NCI-H146 (cell line): ENCODE measurements around the gene CTSD.
"Not testable (repeated sequence)": the region's sequence is repeated elsewhere in the genome, so short reads cannot be mapped to it uniquely, and the experiment has no call there.

ENCODE experiments used
- DNase-seq: peaks from one replicate; lab custom pipeline; 2025; lab: John Stamatoyannopoulos, UW

The CTSD gene

DNA sequence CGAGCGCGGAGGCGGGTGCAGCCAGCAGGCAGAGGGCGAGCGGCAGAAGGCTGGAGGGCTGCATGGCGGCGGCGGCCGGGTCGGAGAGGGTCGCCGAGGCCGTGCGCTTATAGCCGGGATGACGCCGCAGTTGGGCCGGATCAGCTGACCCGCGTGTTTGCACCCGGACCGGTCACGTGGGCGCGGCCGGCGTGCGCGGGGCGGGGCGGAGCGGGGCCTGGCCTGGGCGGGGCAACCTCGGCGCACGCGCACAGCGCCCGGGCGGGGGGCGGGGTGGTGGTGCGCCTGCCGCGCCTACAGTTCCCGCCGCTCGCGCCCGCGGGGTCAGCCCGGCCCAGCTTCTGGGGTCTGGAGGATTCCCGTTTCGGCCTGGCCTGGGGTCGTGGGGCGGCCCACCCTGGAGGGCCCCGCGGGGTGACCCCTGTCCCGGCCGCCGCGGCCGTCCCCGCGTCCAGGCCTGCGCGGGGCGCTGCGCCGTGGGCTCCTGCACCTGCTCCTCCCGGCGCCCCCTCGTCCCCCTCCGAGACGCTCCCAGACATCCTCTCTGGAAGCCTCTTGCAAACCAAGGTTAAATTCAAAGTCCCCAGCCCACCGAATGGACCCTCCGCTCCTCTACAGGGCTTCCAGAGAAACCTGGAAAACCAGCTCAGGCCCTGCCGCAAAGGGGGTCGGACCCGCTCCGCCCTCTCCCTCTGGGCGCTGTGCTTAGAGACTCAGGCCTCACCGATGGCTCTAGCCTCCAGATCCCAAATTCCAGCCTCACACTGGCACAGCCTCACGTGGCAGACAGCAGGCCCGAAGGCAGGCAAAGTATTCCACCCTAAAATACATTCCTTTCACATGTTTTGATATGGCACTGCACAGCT is at the start of gene CTSD:
CTSD (minus strand) TSS at position 132 of the 866 bp plus-strand sequence; CDS start at position 64, 68 bp downstream.
- peak; percentile 78 for DNase-seq

DNA sequence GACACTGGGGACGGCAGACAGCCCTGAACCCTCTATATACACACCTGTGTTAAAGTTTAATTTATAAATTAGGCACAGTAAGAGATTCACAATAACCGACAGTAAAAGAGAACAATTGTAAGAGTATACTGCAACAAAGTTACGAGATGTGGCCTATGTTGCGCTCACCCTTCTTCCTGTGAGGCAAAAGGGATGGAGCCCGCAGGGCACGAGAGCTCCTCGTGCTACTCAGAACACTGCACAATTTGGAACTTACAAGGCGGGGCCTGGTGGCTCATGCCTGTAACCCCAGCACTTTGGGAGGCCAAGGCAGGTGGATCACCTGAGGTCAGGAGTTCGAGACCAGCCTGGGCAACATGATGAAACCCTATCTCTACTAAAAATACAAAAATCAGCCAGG is 49.6 kb upstream of the CTSD start:
- not testable (repeated sequence) for DNase-seq

DNA sequence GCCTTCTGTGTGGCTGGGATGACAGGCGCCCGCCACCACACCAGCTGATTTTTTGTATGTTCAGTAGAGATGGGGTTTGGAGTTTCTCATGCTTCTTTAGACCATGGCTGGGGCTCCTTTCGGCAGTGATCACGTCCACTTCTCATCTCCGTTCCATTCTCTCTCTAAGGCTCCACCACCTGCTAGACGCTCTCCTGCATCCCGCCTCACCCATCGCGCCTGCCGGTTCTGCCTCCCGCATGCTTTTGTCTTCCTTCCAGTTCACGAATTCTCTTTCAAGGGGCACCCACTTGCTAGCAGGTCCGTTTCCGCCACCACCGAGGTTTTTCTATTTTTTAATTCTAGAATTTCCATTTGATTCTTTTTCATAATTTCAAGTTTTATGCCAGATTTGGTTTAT is 49.1 kb upstream of the CTSD start:
- DNase-seq = no peak

DNA sequence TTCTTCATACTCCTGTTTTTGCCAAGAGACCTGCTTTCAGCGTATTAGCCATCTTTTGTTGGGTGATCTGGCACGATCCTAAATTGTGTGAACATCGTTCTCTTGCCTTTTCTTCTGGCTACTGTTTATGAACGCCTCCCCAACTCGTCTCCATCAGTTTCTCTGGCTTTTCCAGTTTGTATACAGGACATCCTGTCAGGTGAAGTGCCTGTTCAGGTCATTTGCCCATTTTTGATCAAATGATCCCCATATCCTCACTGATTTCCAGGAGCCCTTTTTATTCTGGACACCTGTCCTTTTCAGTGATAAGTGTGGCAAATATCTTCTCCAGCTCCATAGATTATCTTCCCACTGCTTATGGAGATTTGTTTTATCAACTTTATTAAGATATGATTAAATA is 48.5 kb upstream of the CTSD start:
- DNase-seq = no peak

DNA sequence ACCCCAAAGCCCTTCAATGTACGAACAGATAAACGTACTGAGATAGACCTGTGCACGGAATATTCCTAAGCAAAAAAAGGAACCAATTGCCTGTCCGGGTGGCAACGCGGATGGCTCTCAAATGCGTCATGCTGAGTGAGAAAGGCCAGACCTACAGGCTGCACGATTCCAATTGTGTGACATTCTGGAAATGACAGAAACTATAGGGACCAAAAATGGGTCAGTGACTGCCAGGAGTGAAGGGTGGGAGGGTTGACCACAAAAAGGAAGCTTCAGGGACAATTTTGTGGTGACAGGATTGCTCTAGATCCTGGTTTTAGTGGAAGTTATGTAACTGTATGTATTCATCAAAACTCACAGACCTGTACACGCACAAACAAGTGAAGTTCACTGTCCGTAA is 47.0 kb upstream of the CTSD start:
- DNase-seq = no peak

DNA sequence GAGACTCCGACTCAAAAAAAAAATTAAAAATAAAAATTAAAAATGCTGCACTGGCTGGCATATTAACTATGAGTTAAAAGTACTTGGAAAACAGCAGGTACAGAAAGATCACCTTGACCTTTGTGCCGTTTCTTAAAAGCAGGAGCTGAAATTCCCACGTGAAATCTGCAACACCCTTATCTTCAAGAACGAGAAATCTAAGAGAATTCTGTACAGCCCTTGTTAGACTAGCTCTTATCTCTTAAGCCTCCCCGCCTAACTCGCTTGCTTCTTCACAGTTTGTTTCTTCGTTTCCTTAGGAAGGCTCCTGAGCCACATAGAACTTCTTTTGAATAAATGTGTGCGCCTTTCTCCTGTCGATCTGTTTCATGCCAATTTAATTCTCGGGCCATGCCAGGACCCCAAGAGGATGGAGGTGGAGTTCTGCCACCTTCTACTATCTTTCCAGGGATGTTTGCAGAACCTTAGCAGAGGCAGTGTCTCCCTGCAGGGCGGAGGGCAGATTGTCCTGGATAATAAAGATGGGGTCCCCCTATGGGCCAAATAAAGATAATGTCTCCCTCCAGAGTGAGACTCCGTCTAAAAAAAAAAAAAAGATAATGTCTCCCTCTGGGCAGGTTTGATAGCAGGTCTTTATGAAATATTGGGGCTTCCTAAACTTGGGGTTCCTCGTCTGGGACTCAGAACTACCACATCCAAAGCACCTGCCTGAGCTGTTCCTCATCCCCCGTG is 43.7 kb upstream of the CTSD start:
- no peak for DNase-seq

DNA sequence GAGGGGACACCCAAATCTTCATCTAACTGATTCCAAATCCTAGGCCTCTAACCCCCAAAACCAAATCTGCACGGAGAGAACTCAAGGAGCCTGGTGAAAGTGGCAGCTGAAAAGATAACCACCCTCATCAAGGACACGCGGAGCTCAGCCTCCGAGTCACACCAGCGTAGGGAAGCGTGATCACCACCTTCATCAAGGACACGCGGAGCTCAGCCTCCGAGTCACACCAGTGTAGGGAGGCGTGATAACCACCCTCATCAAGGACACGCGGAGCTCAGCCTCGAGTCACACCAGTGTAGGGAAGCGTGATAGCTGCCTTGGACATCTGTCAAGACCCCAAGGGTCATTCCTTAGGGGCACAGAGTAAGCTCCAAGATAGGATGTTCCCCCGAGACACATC is 41.8 kb upstream of the CTSD start:
- DNase-seq = no peak

DNA sequence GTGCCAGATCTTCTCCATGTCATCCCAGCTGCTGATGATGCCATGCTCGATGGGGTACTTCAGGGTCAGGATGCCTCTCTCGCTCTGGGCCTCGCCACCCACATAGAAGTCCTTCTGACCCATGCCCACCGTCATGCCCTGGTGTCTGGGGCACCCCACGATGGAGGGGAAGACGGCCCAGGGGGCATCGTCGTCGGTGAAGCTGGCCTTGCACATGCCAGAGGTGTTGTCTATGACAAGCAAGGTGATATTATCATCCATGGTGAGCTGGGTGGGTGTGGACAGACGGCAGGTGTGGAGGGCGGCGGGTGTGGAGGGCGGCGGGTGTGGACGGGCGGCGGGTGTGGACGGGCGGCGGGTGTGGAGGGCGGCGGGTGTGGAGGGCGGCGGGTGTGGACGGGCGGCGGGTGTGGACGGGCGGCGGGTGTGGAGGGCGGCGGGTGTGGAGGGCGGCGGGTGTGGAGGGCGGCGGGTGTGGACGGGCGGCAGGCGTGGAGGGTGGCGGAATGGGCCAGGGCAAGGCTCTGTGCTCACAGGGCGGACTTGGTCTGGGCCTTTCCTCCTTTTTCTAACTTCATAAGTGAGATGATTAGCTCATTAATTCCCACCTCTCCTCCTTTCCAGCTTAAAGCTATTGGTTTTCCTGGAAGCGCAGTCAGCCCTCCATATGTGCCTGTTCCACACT is 40.2 kb upstream of the CTSD start:
- not testable (repeated sequence) for DNase-seq

DNA sequence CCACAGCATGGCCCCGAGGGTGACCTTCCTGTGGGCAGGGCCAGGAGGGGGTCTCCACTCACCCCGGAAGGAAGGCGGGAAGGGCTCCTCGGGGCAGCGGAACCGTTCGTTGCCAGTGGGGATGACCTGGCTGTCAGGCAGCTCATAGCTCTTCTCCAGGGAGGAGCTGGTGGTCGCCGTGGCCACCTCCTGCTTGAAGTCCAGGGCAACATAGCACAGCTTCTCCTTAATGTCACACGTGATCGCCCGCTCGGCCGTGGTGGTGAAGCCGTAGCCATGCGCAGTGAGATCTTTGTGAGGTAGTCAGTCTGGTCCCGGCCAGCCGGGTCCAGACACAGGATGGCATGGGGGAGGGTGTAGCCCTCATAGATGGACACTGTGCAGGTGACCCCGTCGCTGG is 39.5 kb upstream of the CTSD start:
- no peak for DNase-seq

DNA sequence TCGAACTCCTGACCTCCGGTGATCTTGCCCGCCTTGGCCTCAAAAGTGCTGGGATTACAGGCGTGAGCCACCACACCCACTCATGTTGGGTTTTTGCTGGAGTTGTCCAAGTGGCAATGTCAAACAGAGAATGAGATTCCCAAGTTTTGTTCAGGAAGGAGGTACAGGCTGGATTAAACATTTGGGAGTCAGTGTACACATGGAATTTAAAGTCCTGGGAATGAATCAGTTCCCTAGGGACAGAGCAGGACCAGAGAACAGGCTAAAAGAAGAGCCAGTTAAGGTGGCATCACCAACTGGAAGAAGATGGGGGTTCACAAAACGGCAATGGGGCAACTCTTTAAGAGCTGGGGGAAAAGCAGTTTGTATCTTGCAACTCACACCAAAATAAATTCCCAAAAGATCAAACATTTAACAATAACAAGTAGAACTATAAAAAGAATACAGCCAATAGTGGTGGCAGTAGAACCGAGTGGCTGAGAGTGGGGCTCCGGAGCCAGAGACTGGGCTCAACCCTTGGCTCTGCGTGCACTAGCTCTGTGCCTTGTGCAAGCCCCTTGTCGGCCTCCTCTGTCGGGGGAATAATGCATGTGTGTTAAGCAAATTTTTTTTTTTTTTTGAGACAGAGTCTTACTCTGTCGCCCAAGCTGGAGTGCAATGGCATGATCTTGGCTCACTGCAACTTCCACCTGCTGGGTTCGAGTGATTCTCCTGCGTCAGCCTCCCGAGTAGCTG is 33.8 kb upstream of the CTSD start:
- no peak for DNase-seq

DNA sequence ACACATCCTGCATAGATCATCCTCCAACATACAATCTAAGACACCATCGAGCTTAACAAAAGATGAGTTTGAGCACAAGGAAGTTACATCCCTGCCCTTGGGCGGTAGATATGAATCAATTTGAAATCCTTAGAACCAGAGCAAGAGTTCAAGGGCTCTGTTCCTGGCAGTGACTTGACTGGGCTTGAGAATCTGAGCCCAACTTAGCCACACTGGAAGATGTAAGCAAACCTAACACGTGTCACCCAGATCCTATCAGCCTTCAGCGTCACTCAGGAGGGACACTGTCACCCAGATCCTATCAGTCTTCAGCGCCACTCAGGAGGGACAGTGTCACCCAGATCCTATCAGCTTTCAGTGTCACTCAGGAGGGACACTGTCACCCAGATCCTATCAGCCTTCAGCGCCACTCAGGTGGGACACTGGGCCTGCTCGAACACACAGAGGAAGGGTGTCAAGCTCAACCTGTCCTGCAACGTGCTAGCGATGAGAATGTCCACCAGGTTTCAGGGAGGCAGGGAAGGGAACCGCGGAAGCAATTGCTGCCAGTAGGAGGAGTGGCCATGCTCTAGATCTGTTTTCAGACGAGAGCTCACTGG is 32.8 kb upstream of the CTSD start:
- no peak for DNase-seq

DNA sequence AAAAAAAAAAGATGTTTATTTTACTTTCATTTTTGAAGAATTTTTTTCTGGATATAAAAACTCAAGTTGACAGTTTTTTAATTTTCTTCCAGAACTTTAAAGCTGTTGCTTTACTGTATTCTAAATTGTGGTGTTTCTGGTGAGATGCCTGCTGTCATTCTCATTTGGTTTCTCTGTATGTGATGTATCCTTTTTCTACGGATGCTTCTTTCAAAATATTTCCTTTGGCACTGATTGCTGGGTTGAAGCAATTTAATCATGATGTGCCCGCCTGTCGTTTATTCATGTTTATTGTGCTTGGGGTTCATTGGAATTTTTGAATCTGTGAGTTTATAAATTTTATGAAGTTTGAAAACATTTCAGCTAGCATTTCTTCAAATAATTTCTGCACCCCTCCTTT is 29.4 kb upstream of the CTSD start:
- no peak for DNase-seq

DNA sequence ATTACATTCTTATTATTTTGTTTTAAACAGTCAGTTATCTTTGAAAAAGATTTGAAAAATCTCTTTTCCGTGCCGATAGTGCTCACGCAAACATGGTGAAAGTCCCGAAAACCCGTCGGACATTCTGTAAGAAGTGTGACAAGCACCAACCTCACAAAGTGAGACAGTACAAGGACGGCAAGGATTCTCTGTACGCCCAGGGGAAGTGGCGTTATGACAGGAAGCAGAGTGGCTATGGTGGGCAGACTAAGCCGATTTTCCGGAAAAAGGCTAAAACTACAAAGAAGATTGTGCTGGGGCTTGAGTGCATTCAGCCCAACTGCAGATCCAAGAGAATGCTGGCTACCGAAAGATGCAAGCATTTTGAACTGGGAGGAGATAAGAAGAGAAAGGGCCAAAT is 28.7 kb upstream of the CTSD start:
- no peak for DNase-seq

DNA sequence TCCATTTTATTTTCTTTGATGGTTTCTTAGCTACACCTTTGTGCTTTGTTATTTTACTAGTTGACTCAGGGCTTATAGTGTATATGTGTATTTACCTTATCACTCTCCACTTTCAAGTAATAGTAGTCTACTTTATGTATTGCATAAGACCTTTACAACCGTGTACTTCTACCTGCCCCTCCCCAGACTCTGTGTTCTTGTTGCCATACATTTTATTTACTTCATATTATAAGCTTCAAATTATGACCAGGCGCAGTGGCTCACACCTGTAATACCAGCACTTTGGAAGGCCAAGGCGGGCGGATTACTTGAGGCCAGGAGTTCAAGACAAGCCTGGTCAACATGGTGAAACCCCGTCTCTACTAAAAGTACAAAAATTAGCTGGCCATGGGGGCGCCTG is 28.2 kb upstream of the CTSD start:
- DNase-seq = no peak

DNA sequence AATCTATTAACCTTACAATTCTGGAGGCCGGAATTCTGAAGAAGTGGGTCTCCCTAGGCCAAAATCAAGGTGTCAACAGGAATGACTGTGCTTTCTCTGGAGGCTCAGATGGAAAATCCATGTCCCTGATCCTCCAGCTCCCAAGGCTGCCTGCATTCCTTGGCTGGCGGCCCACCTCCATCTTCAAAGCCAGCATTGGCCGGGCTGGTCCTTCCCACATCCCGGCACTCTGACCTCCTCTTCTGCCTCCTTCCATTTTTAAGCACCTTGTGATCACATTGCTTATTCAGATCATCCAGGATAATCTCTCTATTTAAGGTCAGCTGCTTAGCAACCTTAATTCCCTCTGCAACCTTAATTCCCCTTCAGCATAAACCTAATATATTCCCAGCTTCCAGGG is 22.7 kb upstream of the CTSD start:
- no peak for DNase-seq

DNA sequence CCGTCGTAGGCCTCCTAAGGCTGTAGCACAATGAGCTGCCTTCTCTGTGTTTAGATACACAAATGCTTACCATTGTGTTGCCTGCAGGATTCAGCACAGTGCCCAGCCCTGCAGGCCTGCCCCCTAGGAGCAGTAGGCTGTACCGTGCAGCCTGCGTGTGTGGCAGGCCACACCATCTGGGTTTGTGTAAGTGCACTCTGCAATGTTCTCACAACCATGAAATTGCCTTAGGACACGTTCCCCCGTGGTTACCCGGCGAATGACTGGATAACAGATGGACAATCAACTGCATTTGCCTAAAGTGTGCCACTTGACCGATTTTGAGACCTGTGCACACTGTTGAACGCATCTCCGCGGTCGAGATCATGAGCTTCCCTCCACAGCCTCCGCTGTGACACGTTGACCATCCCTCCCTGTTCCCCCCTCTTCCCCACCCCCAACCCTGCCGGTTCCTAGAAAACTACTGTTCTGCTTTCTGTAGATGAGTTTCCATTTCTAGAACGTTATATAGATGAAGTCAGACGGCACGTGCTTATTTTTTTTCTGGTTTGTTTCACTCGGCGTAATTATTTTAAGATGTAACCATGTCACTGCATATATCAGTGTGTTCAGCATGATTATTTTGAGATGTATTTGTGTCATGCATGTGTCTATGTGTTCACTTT is 22.2 kb upstream of the CTSD start:
- DNase-seq = no peak

DNA sequence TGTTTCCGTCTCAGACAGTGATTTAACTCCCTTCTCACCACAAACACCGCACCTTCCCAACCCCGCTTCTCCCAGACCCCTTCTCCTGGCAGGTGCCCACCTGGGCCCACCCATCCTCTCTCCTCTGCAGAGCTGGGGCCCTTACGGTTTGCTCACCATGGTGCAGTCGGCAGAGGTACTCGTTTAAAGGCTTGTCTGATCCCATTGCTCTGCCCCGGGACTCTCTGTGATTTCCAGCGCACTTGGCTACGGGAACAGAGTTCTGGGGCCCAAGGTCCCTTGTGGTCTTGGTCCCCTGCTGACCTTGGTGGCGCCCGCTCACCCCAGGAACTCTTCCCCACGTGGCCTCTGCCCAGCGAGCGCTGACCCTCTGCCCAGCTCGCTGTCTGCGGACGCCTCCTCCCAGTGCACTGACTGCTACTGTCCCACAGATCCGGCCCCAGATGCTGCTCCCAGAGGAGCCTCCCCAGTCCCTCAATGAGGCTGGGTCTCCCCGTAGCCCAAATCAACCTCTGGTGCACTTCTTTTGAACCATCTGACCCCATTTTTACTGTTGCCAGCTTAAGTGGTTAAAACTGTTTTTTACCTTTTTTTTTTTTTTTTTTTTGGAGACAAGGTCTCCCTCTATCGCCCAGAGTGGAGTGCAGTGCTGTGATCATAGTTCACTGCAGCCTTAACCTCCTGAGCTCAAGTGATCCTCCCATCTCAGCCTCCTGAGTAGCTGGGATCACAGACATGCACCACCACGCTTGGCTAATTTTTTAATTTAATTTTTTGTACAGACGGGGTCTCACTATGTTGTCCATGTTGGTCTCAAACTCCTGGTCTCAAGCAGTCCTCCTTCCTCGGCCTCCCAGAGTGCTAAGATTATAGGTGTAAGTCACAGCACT is 21.3 kb upstream of the CTSD start:
- no peak for DNase-seq

DNA sequence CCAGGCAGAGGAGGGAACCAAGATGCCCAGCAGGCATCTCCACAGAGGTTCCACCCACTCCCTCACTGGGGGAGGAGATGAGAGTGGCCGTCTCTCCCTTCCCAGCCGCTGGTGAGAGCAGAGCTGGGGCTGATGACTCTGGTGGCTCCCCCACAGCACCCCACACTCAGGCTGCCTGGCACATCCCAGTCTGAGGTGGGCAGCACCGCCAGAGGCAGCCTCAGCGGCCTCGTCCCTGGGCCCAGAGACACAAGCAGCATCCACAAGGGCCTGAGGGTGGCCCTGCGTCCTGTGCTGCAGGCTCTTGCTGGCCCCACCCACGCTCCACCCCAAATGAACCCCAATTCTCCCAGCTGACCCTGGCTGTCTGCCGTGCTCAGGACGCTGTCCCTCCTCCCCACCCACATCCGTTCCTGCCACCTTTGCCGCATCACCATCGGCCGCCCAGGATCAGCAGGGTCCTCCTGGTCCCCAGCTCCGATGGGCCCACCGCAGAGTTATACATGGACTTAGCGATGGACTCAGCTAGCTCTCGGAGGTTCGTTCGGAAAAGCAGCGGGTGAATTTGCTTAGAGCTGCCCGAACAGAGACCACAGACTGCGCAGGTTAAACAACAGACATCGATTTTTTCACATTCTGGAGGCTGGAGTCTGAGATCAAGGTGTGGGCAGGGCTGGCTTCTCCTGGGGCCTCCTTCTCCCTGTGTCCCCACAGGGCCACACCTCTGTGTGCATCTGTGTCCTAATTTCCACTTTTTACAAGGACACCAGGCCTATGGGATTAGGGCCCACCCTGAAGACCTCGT is 20.2 kb upstream of the CTSD start:
- DNase-seq = peak; percentile 73
